GM21367 (cell line): Measurements from ENCODE around the gene JCHAIN.
A peak's percentile ranks its signal among the peaks of the same experiment; 100 is the strongest.
"Not testable (repeated sequence)": the region's sequence is repeated elsewhere in the genome, so short reads cannot be mapped to it uniquely, and the experiment has no call there.

ENCODE experiments used
- ATAC-seq: cut with Tn5 transposase; IDR thresholded peaks from one replicate; pipeline ENCODE4 v1.9.1; 2021; ENCODE audit not compliant: unreplicated experiment

Gene JCHAIN

DNA sequence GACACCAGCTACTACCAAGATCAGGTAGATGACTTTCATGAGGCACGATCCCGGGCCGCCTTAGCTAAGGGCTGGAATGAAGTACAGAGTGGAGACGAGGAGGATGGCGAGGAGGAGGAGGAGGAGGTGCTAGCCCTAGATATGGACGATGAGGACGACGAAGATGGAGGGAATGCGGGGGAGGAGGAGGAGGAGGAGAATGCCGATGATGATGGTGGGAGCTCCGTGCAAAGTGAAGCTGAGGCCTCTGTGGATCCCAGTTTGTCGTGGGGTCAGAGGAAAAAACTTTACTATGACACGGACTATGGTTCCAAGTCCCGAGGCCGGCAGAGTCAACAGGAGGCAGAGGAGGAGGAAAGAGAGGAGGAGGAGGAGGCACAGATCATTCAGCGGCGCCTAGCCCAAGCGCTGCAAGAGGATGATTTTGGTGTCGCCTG, 22.5 kb upstream of the JCHAIN start:
- no peak for ATAC-seq

DNA sequence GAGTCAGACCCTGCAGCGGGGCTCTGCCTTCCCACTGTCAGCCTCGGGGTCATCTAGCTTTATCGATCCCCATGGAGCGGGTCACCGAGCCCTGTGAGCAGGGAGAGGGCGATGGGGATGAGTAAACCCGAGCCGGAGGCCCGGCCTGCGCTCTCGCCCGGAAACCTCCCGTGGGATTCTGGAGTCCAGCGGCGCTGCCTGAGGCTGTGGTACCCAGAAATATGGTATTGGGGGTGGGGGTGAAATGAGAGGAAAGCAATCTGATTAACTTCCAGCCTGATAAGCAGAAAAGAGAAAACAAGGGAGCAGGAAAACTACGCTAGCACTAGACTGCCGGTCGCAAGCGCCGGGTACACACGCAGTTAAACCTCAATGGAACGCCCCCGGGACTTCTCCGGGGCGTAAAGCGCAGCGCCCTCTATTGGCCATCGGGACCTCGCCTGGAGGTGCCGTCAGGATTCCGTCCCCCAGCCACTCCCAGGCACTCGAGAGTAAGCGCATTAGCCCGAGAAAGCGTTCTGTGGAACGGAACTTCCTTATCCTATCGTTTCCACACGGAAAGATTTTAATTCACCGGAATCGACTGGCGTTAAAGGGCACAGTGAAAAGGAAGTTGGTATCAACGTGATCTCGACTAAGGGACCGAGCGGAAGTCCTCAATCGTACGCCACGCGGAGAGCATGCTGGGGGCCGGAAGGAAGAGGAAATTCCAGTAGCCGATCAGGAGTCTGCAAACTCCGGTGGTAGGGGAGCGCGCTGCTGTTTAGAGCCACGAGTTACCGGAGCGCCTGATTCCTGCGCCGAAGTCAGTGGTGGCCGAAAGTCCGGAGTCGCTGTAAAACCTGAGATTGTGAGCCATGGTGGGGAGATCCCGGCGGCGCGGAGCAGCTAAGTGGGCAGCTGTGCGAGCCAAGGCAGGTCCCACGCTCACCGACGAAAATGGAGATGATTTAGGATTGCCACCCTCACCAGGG, 21.8 kb upstream of the JCHAIN start, which contains the start of gene UTP3:
Gene UTP3, plus strand, starts transcription at position 712 of the 974 bp plus-strand sequence. Its CDS starts 146 bp downstream, at position 858.
- ATAC-seq, result peak; percentile 90

DNA sequence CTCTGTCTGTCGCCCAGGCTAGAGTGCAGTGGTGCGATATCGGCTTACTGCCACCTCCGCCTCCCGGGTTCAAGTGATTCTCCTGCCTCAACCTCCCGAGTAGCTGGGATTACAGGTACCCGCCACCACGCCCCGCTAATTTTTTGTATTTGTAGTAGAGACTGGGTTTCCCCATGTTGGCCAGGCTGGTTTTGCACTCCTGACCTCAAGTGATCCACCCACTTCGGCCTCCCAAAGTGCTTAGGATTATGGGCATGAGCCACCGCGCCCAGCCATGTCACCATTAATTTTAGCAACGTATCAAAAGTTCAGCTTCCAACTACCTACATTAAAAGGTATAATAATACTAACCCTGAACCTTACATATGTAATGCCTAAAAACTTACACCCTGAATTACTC, 21.1 kb upstream of the JCHAIN start:
- ATAC-seq, result no peak

DNA sequence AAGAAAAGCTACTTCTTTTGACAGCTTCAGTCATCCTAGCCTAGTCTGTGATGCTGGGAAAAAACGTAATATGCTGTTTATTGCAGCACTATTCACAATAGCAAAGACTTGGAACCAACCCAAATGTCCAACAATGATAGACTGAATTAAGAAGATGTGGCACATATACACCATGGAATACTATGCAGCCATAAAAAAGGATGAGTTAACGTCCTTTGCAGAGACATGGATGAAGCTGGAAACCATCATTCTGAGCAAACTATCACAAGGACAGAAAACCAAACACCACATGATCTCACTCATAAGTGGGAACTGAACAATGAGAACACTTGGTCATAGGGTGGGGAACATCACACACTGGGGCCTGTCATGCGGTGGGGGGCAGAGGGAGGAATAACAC, 15.8 kb upstream of the JCHAIN start:
- ATAC-seq, result not testable (repeated sequence)

DNA sequence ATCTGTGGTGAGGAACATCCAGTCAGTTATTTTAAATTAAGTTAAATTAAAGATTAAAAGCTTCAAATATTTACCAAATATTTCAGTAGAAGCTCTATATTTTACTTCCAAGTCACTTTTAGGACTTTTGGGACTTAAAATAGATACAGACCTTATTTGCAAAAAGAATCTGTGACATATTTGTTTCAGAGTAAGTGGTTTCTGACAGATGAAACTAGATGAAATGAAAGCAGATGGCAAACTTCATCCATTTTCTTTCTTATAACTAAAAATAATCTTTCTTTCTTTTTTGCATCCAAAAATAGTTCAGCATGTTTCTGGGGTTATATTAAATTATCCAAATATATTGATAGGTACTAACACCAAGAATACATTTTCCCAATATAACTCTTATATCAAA, 15.4 kb upstream of the JCHAIN start:
- peak; percentile 38 for ATAC-seq

DNA sequence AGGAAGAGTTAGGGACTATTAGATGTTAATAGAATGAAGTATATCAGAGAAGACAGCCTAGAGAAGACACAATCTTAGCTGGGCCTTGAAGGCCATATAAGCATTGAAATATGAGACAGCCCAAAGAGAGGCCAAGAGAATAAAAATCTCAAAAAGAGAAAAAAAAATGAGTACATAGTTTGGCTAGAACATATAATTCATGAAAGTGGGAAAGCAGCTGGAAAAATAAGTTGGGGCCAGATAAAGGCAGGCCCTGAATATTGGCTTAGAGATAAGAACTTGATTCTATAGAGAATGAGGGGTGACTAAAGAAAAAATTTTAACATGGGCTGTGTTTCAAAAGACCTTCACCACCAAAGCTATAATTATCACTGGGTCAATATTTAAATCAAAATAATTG, 14.6 kb upstream of the JCHAIN start:
- ATAC-seq, result no peak

DNA sequence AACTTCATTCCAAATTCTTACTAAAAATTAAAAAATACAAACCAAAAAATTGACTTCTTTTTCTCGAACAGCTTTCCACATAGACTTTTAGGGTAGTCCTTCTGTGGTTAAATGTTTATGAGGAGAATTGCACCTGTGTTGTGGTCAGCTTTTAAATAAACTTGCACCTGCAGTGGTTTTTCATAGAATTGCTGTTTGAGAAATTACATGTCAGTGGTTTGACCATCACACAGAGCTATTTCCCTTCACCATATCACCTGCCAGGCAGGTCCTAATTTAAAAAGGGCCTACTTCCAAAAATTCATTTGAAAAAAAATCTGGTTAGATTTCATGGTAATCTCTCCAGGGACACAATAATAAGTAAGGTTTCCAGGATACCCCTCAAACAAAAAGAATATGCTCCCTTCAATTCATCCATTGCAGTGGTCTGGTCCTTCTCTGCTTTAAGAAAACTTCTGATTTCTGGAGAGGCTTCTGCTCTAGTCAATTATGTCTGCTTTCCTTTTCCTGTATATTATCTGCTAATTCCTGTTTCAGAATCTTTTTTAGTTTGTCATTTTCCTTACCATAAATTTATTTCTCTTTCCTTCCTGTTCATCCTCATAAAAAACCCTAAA, 12.2 kb upstream of the JCHAIN start:
- ATAC-seq, result peak; percentile 67

DNA sequence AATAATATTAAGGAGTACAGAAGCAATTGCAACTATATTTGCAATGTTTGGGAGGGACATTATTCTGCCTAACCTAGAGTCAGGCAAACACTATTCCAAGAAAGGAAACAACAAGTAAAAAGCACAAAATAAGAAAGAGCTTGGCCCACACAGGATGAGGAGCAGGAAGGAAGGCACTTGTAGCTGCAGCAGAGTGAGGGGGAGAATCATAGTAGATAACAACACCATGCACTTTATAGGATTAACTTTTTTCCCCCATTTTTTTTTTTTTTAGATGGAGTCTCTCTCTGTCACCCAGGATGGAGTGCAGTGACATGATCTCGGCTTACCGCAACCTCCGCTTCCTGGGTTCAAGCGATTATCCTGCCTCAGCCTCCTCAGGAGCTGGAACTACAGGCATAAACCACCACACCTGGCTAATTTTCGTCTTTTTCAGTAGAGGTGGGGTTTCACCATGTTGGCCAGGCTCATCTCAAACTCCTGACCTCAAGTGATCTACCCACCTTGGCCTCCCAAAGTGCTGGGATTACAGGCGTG, 10.3 kb upstream of the JCHAIN start:
- no peak for ATAC-seq

DNA sequence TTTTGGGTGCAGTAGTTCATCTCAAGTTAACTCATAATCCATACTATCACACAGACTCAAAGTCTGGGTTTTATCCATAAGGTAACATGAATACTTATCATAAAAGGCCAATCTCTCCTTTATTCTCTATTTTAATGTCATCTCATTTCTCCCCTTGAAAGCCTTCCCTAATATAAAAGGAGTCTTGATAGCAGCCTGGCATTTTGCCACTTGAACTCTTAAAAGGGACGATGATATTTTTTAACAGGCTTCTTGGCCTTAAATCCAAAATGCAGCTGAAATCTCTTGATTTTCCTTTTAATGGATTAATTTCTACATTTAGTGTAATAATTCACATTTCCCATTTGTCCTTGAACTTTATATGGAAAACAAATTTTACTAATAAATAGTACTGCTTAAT, 8.4 kb upstream of the JCHAIN start:
- no peak for ATAC-seq

DNA sequence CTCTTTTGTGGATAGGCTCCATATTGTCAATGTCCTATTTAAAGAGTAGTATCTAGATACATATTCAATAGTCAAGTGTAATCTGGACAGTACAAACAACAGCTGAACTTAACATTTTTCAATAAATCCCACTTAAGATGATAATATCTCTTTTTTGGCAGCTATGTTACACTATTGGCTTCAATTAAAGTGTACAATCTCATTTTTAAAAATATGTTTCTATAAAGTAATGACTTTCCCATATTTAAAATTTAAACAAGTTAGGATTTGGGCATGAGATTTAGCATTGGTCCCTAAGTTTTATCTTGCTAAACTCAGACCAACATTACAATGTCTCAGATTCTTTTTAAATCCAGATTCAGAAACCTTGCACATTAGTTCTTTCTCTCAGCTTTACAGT, 7.9 kb upstream of the JCHAIN start:
- no peak for ATAC-seq

DNA sequence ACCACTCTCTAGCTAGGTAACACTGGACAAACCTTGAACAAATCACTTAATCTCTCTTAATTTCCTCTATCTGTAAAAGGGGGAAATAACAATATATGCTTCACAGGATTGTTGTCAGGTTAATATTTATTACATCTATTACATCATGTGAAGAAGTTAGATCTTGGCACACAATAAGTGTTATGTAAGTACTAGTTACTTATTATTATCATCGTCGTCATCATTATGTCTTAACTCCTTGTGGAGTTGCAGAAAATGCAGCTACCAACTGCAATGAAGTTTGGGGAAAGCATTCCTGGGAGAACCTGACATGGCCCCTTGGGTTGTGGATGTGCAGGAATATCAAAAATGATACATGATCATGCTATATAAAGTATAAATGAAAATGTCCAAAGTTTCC, 4.8 kb upstream of the JCHAIN start:
- no peak for ATAC-seq

DNA sequence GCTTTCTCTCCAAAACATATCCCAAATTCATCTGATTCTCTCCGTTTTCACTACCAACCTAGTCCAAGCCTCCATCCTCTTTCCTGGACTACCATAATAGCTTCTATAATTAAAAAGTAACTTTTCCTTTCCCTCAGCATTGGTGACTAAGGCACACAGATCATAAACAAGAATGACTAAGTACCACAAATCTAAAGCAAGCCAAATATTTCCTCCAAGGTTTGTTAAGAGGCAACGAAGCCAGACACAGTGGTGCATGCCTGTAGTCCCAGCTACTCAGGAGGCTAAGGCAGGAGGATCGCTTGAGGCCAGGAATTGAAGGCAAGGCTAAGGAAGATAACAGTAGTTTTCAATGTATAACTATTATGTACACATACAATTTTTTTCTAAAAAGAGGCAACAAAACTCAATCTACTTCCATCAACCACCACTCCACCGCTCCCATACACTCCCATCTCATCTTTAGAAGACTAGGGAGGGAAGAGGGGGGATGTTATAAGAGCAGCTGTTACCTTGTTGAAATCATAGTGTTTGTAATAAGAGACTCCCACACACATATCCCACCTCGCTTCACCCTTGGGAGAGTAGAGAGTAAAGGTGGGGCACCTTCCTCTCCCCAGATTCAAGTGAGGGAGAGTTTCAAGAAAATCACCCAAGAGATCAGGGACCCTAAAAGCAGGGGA, 4.2 kb upstream of the JCHAIN start:
- ATAC-seq, result no peak

DNA sequence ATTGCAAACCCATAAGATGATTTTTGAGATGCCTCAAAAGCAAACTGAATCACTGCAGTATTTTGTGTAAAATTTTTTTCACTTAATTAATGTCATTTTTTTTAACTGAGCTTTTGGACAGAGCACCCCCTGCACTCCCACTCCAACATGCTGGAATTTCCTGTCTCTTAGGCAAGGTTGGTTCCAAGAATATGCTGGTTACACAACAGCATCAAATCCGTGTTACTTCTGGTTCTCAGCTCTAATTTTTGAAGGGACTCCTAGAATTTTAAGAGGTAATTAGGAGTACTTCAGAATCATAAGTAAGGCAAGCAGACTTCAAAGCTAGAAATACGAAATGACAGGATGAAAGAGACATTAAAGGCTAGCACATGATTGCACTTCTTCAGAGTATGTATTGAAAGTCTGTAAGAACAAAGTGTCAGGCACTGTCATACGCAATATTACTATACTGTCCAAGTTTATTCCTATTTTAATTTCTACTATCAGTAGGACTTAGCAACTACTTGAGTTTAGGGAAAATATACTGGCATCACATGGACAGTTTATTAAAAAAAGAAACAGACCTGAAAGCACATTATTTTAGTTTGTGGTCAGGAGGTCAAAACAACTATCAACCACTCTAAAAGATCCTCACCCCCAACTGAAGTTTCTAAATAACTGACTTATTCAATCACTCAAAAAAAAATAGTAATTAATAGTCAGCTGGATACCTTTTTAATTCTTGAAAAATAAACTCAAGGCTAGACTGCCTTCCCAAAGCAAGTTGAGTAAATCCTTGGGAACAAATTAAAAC, 1.6 kb upstream of the JCHAIN start:
- peak; percentile 48 for ATAC-seq

DNA sequence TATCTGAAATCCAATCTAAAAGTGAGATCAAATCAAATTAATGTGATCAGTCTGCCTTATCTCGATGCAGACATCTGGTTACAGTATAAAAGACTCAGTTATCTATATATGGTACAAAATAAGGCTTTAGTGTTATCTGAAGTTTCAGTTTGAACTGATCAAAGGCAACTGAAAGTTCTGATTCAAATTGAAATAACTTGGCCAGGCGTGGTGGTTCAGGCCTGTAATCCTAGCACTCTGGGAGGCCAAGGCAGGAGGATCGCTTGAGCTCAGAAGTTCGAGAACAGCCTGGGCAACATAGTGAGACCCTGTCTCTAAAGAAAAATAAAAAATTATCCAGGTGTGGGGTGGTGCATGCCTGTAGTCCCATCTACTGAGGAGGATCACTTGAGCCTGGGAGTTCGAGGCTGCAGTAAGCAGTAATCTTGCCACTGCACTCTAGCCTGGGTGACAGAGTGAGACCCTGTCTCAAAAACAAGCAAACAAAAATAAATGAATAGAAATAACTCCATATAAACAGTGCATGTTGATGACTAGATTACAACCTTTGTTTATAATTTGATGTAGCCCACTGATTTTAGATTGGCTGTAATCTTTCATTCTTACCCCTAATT, 4.9 kb downstream of the JCHAIN start:
- not testable (repeated sequence) for ATAC-seq

DNA sequence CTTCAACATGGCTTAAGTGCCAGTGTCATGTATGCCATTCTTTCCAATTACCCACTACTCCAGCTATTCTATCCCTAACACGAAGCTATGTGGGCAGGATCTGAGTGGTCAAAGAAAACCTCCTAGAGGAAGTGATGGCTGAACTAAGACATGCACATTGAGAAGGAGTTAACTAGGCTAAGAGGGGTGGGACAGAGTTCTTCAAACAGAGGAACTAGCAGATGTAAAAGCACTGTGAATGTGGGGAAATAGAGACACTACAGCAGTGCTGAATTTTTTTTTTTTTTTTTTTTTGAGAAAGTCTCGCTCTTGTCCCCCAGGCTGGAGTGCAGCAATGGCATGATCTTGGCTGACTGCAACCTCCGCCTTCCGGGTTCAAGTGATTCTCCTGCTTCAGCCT, 6.2 kb downstream of the JCHAIN start:
- ATAC-seq, result no peak

DNA sequence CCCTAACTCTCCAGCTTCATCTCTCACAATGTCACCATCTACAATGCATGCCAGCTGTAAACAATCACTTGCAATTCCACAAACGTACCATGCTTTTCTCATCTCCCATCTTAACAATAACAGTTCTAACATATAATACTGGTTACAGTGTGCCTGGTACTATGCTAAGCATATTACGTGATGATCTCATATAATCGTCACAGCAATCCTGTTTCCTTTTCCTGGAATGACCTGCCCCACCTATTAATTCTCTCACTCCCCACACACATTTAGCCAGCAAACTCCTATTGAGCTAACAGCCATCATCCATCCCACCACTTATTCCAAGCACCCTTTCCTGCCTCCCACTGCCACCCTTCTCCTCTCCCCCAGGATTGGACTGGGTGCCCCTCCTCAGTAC, 7.9 kb downstream of the JCHAIN start:
- no peak for ATAC-seq

DNA sequence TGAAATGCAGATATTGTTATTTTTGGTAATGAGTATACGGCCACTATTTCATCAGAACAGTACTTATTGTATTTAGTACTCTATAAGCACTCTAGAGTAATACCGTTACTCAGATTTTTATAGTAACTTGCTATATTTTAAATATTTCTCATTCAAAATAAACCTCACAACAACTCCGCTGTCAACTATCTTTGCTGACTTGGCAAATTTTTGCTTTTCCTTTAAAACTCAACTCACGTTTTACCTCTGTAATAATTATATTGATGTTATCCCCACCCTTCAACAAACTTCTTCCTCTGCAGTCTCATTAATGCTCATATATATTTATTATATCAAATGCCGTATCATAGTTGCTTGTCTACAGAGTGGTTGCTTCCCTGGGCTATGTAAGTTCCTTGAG, 9.0 kb downstream of the JCHAIN start:
- no peak for ATAC-seq

DNA sequence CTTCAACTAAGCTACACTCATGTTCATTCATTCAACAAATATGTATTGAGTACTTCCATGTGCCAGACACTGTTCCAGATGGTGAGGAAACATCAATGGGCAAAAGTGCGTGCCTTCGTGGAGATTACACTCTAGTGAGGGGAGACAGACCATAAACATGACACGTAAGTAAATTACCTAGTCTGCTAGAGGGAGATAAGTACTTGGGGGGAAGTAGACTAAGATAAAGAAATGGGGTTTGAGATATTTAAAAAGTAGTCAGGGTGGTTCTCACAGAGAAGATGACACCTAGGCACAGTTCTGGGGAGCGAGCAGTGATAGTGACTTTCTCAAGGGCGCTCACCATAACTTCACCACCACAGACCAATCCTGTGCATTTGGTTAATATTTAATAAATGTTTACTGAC, 11.7 kb downstream of the JCHAIN start:
- ATAC-seq, result no peak

DNA sequence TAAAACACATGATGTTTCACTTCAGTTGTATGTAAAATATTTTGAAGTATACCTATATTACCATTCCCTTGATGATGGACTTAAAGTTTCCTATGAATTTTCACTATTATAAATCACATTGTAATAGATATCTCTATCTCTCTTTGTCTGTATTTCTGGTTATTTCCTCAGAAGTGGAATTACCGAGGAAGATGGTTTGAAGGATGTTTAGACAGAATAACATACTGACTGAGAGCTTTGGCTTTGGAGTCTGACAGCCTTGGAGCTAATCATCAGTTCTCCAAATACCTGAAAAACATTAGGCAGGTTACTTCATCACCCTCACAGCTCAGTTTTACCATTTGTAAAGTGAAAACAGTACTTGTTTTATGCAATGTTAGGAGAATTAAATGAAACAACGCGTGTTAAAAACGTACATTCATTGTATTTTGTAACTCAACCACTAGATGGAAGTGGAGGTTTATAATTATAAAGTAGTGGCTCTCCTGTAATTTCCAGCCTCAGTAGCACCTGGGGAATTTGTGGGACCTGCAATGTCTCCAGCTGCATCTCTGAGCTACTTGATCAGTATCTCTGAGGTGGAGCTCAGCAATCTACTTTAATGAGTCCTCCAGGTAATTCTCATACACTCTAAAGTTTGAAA, 14.3 kb downstream of the JCHAIN start:
- peak; percentile 55 for ATAC-seq

DNA sequence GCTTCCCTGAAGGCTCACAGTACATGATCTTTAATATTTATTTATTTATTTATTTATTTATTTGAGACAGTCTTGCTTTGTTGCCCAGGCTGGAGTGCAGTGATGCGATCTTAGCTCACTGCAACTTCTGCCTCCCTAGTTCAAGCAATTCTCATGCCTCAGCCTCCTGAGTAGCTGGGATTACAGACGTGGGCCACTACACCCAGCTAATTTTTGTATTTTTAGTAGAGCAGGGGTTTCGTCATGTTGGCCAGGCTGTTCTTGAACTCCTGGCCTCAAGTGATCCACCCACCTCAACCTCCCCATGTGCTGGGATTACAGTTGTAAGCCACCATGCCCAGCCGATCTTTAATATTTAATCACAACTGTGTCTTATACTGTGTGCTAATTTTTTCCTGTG, 15.6 kb downstream of the JCHAIN start:
- ATAC-seq, result not testable (repeated sequence)
